Measurements from ENCODE around the gene TAS2R14. TPM values are rescaled to one million over a fixed set of nuclear protein-coding genes. Genes with fewer than 3 reads are reported as not detected.

TAS2R14 gene
- total and polyA plus RNA-seq, 7 donors = 1.1 to 6.9 (median 5.6) TPM; not detected in 2

DNA sequence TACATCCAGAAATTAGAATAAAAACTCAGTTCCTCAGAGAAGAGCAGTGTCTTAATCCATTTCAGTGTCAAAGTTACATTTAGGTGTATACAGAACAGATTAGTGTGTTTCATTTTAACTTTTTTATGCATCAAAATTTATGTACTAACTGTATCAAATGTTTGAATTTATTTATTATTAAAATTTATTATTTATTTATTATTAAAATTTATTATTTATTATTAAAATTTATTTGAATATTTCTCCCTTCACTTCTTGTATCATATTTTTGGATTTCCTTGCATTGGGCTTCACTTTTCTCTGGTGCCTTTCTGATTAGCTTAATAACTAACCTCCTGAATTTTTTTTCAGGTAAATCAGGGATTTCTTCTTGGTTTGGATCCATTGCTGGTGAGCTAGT, 2.3 kb upstream of the TAS2R14 start:
- TF ChIP-seq, protein P1, sequence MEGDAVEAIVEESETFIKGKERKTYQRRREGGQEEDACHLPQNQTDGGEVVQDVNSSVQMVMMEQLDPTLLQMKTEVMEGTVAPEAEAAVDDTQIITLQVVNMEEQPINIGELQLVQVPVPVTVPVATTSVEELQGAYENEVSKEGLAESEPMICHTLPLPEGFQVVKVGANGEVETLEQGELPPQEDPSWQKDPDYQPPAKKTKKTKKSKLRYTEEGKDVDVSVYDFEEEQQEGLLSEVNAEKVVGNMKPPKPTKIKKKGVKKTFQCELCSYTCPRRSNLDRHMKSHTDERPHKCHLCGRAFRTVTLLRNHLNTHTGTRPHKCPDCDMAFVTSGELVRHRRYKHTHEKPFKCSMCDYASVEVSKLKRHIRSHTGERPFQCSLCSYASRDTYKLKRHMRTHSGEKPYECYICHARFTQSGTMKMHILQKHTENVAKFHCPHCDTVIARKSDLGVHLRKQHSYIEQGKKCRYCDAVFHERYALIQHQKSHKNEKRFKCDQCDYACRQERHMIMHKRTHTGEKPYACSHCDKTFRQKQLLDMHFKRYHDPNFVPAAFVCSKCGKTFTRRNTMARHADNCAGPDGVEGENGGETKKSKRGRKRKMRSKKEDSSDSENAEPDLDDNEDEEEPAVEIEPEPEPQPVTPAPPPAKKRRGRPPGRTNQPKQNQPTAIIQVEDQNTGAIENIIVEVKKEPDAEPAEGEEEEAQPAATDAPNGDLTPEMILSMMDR (IDR thresholded peaks at IDR 0.05) = no peak
- TF ChIP-seq POLR2AphosphoS5 (IDR thresholded peaks at IDR 0.05) (no peak), POLR2A (IDR thresholded peaks at IDR 0.05) (no peak), EP300 (IDR thresholded peaks at IDR 0.05) (no peak)
- H3K4me1 ChIP-seq = no peaks in the 10 kb centered on the region
- intact Hi-C loops (cut with DNase I) = no loop called here
- H3K27me3 ChIP-seq = no peaks in the 10 kb centered on the region
- no peak for DNase-seq
- no peak overlapping the region for H3K4me3 ChIP-seq
- H3K36me3 ChIP-seq = no peaks in the 10 kb centered on the region
- no peak overlapping the region for H3K27ac ChIP-seq
- no peaks in the 10 kb centered on the region for H3K9me3 ChIP-seq

DNA sequence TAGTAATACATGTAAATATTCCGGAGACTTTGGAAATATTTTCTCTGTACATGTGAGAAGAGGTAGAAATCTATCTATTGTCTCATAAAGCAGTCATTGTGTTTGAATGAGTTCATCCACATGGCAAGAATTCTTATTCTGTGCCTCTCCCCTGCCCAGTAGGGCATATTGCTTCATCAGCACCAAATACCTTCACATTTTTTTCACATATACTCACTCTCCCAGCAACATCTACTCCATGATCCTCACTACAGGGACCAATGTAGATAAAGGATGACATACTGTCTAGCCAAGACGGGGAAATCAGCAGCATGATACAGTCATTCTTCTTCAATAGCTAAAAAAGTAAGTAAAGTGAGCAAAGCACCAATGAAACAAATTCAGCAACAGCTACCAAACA, 1.3 kb upstream of the TAS2R14 start:
- Histone ChIP-seq H3K9me3 (no peaks in the 10 kb centered on the region), H3K4me1 (no peaks in the 10 kb centered on the region), H3K4me3 (no peak overlapping the region), H3K36me3 (no peaks in the 10 kb centered on the region), H3K27me3 (no peaks in the 10 kb centered on the region), H3K27ac (no peak overlapping the region)
- DNase-seq = no peak
- intact Hi-C loops (cut with DNase I) = no loop called here
- no peak for TF ChIP-seq POLR2A (IDR thresholded peaks at IDR 0.05)
- TF ChIP-seq, protein P1 (IDR thresholded peaks at IDR 0.05) = no peak
- TF ChIP-seq EP300 (IDR thresholded peaks at IDR 0.05) = no peak
- TF ChIP-seq POLR2AphosphoS5 (IDR thresholded peaks at IDR 0.05) = no peak
- 88 to 93% methylated on average over 2 of the region's 2 CpGs for WGBS, 2 donors

DNA sequence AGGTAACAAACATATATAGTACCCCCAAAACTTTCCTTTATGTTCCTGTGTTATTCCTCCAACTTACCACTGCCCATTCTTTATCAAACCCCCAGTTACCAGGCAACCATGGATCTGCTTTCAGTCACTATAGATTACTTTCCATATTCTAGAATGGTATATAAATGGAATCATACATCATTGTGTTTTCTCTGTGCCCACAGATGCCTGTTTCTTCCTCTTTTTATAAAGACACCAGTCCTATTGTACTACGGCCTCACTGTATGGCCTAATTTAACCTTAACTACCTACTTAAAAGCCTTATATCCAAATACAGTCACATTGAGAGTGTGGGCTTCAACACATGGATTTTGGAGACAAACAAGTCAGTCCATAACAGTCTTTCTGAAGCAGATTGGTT, 2.6 kb downstream of the TAS2R14 start:
- Histone ChIP-seq H3K4me3 (no peak overlapping the region), H3K4me1 (no peaks in the 10 kb centered on the region), H3K27ac (no peak overlapping the region), H3K9me3 (no peaks in the 10 kb centered on the region), H3K27me3 (no peaks in the 10 kb centered on the region), H3K36me3 (no peaks in the 10 kb centered on the region)
- 73 to 98% methylated on average over 1 of the region's 1 CpG for whole genome bisulfite sequencing, 2 donors
- no peak for TF ChIP-seq EP300 (IDR thresholded peaks at IDR 0.05)
- no peak for TF ChIP-seq POLR2AphosphoS5 (IDR thresholded peaks at IDR 0.05)
- TF ChIP-seq POLR2A (IDR thresholded peaks at IDR 0.05) = no peak
- TF ChIP-seq, protein P1 (IDR thresholded peaks at IDR 0.05) = no peak
- intact Hi-C loops (cut with DNase I) = no loop called here
- no peak for DNase-seq

DNA sequence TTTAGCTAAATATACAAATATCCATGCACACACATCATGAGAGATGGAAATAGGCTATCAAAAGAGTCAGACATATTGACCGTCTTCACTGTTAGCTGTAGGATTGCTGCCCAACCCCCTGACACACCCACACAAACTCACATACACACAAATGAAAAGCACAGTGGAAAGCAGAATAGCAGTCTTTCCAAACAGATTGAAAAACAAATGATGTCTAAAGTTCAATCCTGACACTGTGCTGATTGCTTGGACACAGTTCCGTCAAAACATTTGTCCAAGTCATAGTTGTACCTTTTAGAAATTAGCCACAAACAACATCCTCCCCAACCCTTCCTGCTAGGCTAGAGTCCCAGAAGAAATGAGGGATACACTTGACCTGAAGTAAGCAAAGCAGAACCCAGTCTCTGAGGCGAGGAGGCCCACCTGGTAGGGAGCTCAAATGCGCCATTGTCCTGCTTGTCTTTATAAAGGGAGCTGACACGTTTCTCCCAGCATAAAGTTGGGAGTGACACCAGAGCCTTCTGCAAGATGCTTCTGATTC, 10.2 kb downstream of the TAS2R14 start, which contains the start of gene PRH2:
Gene PRH2, plus strand, starts transcription at position 491 of the 541 bp plus-strand sequence. Its CDS starts 38 bp downstream, at position 529.
- DNase-seq = no peak
- WGBS, 2 donors = 94 to 95% methylated on average over 5 of the region's 5 CpGs
- TF ChIP-seq, protein P1 (IDR thresholded peaks at IDR 0.05) = no peak
- TF ChIP-seq EP300 (IDR thresholded peaks at IDR 0.05) = no peak
- TF ChIP-seq POLR2AphosphoS5 (IDR thresholded peaks at IDR 0.05) = no peak
- no peak for TF ChIP-seq POLR2A (IDR thresholded peaks at IDR 0.05)
- intact Hi-C loops (cut with DNase I) = no loop called here
- Histone ChIP-seq H3K4me3 (no peak within 1 kb of the TSS), H3K4me1 (no peaks in the 10 kb centered on the region), H3K9me3 (no peaks in the 10 kb centered on the region), H3K36me3 (no peaks in the 10 kb centered on the region), H3K27ac (no peak within 1 kb of the TSS), H3K27me3 (no peaks in the 10 kb centered on the region)

DNA sequence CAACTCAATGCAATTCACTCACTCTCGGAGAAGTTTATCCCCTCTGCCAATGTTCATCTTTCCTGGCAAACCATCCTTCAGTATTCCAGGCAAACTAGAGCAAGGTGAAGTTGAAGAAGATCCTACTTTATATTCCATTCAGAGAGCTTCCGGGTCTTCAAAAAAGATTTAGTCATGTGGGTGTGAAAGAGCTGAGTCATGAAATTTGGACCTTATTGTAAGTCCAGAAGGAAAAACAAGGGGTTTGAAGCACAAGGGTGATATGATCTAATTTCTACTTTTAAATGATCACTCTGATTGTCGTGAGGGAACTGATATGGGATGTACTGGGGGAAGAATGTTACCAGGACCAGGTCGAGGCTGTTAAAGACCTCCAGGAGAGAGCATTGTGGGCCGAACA, 12.8 kb downstream of the TAS2R14 start:
- H3K9me3 ChIP-seq = no peaks in the 10 kb centered on the region
- WGBS, 2 donors = 85 to 86% methylated on average over 5 of the region's 5 CpGs
- TF ChIP-seq POLR2A (IDR thresholded peaks at IDR 0.05) (no peak), EP300 (IDR thresholded peaks at IDR 0.05) (no peak), POLR2AphosphoS5 (IDR thresholded peaks at IDR 0.05) (no peak)
- TF ChIP-seq, protein P1 (IDR thresholded peaks at IDR 0.05) = no peak
- intact Hi-C loops (cut with DNase I) = no loop called here
- H3K4me1 ChIP-seq = no peaks in the 10 kb centered on the region
- DNase-seq = no peak
- no peaks in the 10 kb centered on the region for H3K36me3 ChIP-seq
- no peak overlapping the region for H3K4me3 ChIP-seq
- H3K27me3 ChIP-seq = no peaks in the 10 kb centered on the region
- H3K27ac ChIP-seq = no peak overlapping the region
